Mesenchymal stem cell (in vitro differentiated cells and primary cell): ENCODE measurements around the gene IL17RC.
A peak's percentile ranks its signal among the peaks of the same experiment; 100 is the strongest.

ENCODE experiments used
- DNase-seq: peaks from one replicate; pipeline ENCODE4 v3.0.0-alpha.2; 2013
- H2AFZ ChIP-seq: one replicate; pipeline ENCODE4 v1.6.1; 2013; ENCODE audit warnings: low read depth, mild to moderate bottlenecking, control low read depth, inconsistent platforms, low read length, moderate library complexity
- H2AK5ac ChIP-seq: 2 replicates; pipeline ENCODE4 v1.6.1; 2013; ENCODE audit warnings: low read length, moderate library complexity, mild to moderate bottlenecking, inconsistent platforms; ENCODE audit not compliant: severe bottlenecking
- H2BK120ac ChIP-seq: one replicate; pipeline ENCODE4 v1.6.1; 2013; ENCODE audit warnings: low read depth, mild to moderate bottlenecking, inconsistent platforms, low read length, moderate library complexity
- H2BK12ac ChIP-seq, 2 experiments: one replicate each; pipeline ENCODE4 v1.6.1; 2013; ENCODE audit warnings: inconsistent platforms in 2 of 2, low read length in 2 of 2, mild to moderate bottlenecking in 2 of 2, moderate library complexity in 2 of 2, control low read depth in 1 of 2
- H2BK15ac ChIP-seq: one replicate; pipeline ENCODE4 v1.6.1; 2013; ENCODE audit warnings: mild to moderate bottlenecking, low read depth, inconsistent platforms; ENCODE audit not compliant: poor library complexity, severe bottlenecking
- H2BK5ac ChIP-seq: 2 replicates; pipeline ENCODE4 v1.6.1; 2013; ENCODE audit warnings: low read depth, mild to moderate bottlenecking, low read length, control low read depth, inconsistent platforms; ENCODE audit not compliant: poor library complexity, severe bottlenecking
- H3K14ac ChIP-seq, 2 experiments: one replicate each; pipeline ENCODE4 v1.6.1; 2013; ENCODE audit warnings: inconsistent platforms in 2 of 2, low read length in 2 of 2, control low read depth in 1 of 2, mild to moderate bottlenecking in 1 of 2, moderate library complexity in 1 of 2
- H3K18ac ChIP-seq, 2 experiments: one replicate each; pipeline ENCODE4 v1.6.1; 2013; ENCODE audit warnings: inconsistent platforms in 2 of 2, low read length in 2 of 2, control low read depth in 1 of 2, low read depth in 1 of 2, mild to moderate bottlenecking in 1 of 2
- H3K23ac ChIP-seq, 2 experiments: one replicate each; pipeline ENCODE4 v1.6.1; 2013; ENCODE audit warnings: inconsistent platforms in 2 of 2, low read length in 2 of 2, mild to moderate bottlenecking in 2 of 2, moderate library complexity in 2 of 2, control low read depth in 1 of 2
- H3K27ac ChIP-seq: 2 replicates; pipeline ENCODE4 v1.5.1; 2013; ENCODE audit warnings: mild to moderate bottlenecking, moderate library complexity, low read length, control low read depth, inconsistent platforms; ENCODE audit not compliant: poor library complexity, severe bottlenecking
- H3K27me3 ChIP-seq, 2 experiments: 2 replicates each; pipeline versions ENCODE4 v1.6.1 to v1.7.0; 2013; ENCODE audit warnings: low read length in 2 of 2, mild to moderate bottlenecking in 2 of 2, moderate library complexity in 2 of 2, control low read depth in 1 of 2, inconsistent platforms in 1 of 2; ENCODE audit not compliant: control insufficient read depth in 1 of 2, insufficient read depth in 1 of 2
- H3K36me3 ChIP-seq, 2 experiments: 2 replicates each; pipeline versions ENCODE4 v1.6.1 to v1.7.0; 2013; ENCODE audit warnings: low read length in 2 of 2, control low read depth in 1 of 2, inconsistent platforms in 1 of 2, low read depth in 1 of 2, mild to moderate bottlenecking in 1 of 2; ENCODE audit not compliant: insufficient read depth in 2 of 2, control insufficient read depth in 1 of 2
- H3K4ac ChIP-seq, 2 experiments: one replicate each; pipeline ENCODE4 v1.6.1; 2013; ENCODE audit warnings: inconsistent platforms in 2 of 2, low read length in 2 of 2, mild to moderate bottlenecking in 2 of 2, moderate library complexity in 2 of 2, control low read depth in 1 of 2, low read depth in 1 of 2
- H3K4me1 ChIP-seq: 2 replicates; pipeline ENCODE4 v1.6.1; 2013; ENCODE audit warnings: low read depth, low read length, control low read depth; ENCODE audit not compliant: control insufficient read depth, insufficient read depth
- H3K4me2 ChIP-seq: 2 replicates; pipeline ENCODE4 v1.6.1; 2013; ENCODE audit warnings: low read length, mild to moderate bottlenecking, inconsistent platforms; ENCODE audit not compliant: poor library complexity, severe bottlenecking
- H3K4me3 ChIP-seq, 2 experiments: 2 replicates each; pipeline versions ENCODE4 v1.5.1 to v1.7.0; 2013; ENCODE audit warnings: low read length in 2 of 2, mild to moderate bottlenecking in 2 of 2, control low read depth in 1 of 2, low read depth in 1 of 2; ENCODE audit not compliant: insufficient read depth in 1 of 2
- H3K79me1 ChIP-seq: replicated peaks from 2 replicates; pipeline ENCODE4 v1.6.1; 2013; ENCODE audit warnings: mild to moderate bottlenecking, control low read depth, low read length, inconsistent platforms; ENCODE audit not compliant: poor library complexity, severe bottlenecking
- H3K9ac ChIP-seq: 2 replicates; pipeline ENCODE4 v1.7.0; 2013; ENCODE audit warnings: mild to moderate bottlenecking, low read length, moderate library complexity
- H3K9me3 ChIP-seq: 2 replicates; pipeline ENCODE4 v1.7.0; 2013; ENCODE audit warnings: mild to moderate bottlenecking, low read length; ENCODE audit not compliant: control insufficient read depth
- H4K8ac ChIP-seq: one replicate; pipeline ENCODE4 v1.6.1; 2013; ENCODE audit warnings: inconsistent platforms, mild to moderate bottlenecking, low read length, moderate library complexity
- H4K91ac ChIP-seq: one replicate; pipeline ENCODE4 v1.6.1; 2013; ENCODE audit warnings: mild to moderate bottlenecking, low read length, inconsistent platforms
- WGBS: methylation state at CpG from one replicate; pipeline ENCODE4 v1.1.7; 2013; ENCODE audit warnings: mixed read lengths; 5-methylcytosine and 5-hydroxymethylcytosine counted together

Gene IL17RC

DNA sequence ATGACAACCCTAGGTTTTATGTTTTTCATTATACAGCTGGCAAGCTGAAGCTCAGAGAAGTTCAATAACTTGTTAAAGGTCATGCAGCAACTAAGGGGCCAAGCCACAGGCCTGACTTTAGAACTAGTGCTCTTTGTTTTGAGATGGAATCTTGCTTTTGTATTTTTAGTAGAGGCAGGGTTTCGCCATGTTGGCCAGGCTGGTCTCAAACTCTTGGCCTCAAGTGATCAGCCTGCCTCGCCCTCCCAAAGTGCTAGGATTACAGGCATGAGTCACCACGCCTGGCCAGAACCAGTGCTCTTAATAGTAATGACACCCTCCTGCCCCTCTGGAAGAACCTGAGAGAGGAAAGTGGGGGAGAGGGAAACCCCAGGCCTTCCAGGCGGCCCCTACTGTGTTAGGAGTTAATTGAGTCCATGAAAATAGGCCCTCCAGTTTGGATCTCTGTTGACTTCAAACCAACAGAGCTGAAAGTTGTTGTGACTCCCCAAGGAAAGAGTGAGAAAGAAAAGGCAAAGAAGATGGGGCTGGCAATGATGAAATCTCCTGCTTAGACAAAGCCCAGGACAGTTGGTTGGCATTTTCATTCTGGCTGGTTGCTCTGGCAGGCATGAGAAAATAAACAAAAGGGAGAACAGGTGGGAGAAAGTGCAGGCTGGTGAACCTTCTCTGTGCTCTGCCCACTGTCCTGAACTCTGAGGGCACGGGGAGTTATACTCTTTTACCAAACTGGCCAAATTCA lies 38.9 kb downstream of the IL17RC start:
- H3K36me3 ChIP-seq, result peaks cover 0 to 8% of the 10 kb centered on the region in 2 experiments
- WGBS, result 82% methylated on average over 3 of the region's 5 CpGs

DNA sequence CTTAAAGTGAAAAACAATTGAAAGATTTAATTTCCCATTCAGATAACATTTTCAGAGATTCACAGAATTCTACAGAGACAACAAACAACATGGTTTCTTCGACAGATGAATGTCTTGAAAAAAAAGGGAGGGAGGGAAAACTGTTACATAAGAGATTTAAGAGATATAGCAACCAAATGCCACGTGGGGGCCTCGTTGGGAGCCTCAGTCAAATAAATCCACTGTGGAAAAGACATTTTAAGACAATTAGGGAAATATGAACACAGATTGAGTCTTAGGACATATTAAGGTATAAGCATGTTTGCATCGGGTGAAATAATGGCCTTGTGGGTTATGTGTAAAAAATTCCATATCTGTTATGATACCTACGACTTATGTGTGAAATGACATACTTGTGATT lies 40.3 kb downstream of the IL17RC start:
- Histone ChIP-seq H3K23ac (no peak overlapping the region), H3K4me3 (no peak overlapping the region), H2BK120ac (no peak overlapping the region), H3K9ac (peak overlapping the region; percentile 8), H3K18ac (no peak overlapping the region), H3K79me1 (no peaks in the 10 kb centered on the region), H3K4ac (no peak overlapping the region), H2BK5ac (no peak overlapping the region), H2BK12ac (no peak overlapping the region), H4K8ac (no peak overlapping the region), H2AK5ac (no peak overlapping the region), H4K91ac (no peak overlapping the region), H2AFZ (no peak overlapping the region), H3K4me2 (no peak overlapping the region), H3K14ac (no peak overlapping the region), H2BK15ac (no peak overlapping the region), H3K9me3 (no peaks in the 10 kb centered on the region), H3K27me3 (no peaks in the 10 kb centered on the region), H3K36me3 (peaks cover 4 to 20% of the 10 kb centered on the region in 2 experiments), H3K4me1 (peaks cover 8% of the 10 kb centered on the region), H3K27ac (no peak overlapping the region)
- DNase-seq, result no peak
- 61% methylated on average over 4 of the region's 5 CpGs for WGBS

More for the DNA sequence above, 38.9 kb downstream of the IL17RC start:
- no peak overlapping the region for H4K91ac ChIP-seq
- H3K9me3 ChIP-seq, result no peaks in the 10 kb centered on the region
- H3K27me3 ChIP-seq, result no peaks in the 10 kb centered on the region
- H4K8ac ChIP-seq, result no peak overlapping the region
- no peak overlapping the region for H3K18ac ChIP-seq
- H2BK12ac ChIP-seq, result no peak overlapping the region
- no peak overlapping the region for H3K27ac ChIP-seq
- H3K9ac ChIP-seq, result peak overlapping the region; percentile 15
- no peak overlapping the region for H3K4ac ChIP-seq
- no peak for DNase-seq
- no peak overlapping the region for H3K4me3 ChIP-seq
- H3K14ac ChIP-seq, result no peak overlapping the region
- no peak overlapping the region for H2BK120ac ChIP-seq
- H3K4me2 ChIP-seq, result no peak overlapping the region
- no peak overlapping the region for H2AFZ ChIP-seq
- H2BK15ac ChIP-seq, result no peak overlapping the region
- H3K4me1 ChIP-seq, result peaks cover 16% of the 10 kb centered on the region
- H3K79me1 ChIP-seq, result peaks cover 6% of the 10 kb centered on the region
- no peak overlapping the region for H2BK5ac ChIP-seq
- H3K23ac ChIP-seq, result no peak overlapping the region
- H2AK5ac ChIP-seq, result no peak overlapping the region

DNA sequence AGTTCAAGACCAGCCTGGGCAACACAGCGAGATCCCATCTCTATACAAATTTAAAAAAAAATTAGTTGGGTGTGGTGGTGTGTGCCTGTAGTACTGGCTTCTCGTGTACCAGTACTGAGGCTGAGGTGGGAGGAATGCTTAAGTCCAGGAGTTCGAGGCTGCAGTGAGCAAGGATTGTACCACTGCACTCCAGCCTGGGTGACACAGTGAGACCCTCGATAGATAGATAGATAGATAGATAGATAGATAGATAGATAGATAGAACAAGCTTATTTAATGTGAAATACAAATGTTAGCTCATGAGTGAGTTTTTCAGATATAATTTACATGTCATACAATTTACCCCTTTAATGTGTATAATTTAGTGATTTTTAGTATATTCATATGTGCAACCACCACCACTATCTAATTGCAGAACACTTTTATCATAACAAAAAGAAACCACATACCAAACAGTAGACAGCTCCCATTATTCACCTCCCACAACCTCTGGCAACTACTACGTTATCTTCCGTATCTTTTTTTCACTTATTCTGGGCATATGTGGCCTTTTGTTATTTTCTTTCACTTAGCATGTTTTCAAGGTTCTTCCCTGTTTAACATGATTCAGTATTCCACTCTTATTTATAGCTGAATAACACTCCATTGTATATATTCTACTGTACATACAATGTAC lies 48.4 kb downstream of the IL17RC start:
- no peak overlapping the region for H2BK5ac ChIP-seq
- no peak overlapping the region for H3K23ac ChIP-seq
- peaks cover 21 to 84% of the 10 kb centered on the region in 2 experiments for H3K36me3 ChIP-seq
- H2AFZ ChIP-seq, result no peak overlapping the region
- H2BK120ac ChIP-seq, result no peak overlapping the region
- DNase-seq, result no peak
- H4K91ac ChIP-seq, result no peak overlapping the region
- no peaks in the 10 kb centered on the region for H3K4me1 ChIP-seq
- no peaks in the 10 kb centered on the region for H3K9me3 ChIP-seq
- no peak overlapping the region for H4K8ac ChIP-seq
- H3K4me2 ChIP-seq, result no peak overlapping the region
- peaks cover 2% of the 10 kb centered on the region for H3K79me1 ChIP-seq
- no peak overlapping the region for H3K18ac ChIP-seq
- H3K14ac ChIP-seq, result no peak overlapping the region
- no peak overlapping the region for H3K4ac ChIP-seq
- no peak overlapping the region for H3K27ac ChIP-seq
- 100% methylated on average over 4 of the region's 6 CpGs for WGBS
- no peak overlapping the region for H2BK12ac ChIP-seq
- no peaks in the 10 kb centered on the region for H3K27me3 ChIP-seq
- H2BK15ac ChIP-seq, result no peak overlapping the region
- H3K4me3 ChIP-seq, result no peak overlapping the region
- H3K9ac ChIP-seq, result no peak overlapping the region
- no peak overlapping the region for H2AK5ac ChIP-seq

DNA sequence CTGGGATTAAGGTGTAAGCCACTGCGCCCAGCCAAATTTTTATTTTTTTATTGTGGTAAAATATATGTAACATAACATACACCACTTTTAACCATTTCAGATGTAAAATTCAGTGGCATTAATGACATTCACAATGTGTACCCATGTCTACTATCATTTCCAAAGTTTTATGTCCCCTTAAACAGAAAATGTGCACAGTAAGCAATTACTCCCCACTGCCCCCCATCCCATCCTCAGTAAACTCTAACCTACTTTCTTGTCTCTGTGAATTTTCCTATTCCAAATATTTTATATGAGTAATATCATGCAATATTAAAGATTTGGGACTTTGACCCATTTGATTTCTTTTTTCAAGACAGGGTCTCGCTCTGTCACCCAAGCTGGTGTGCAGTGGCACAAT lies 49.9 kb downstream of the IL17RC start:
- Histone ChIP-seq H3K27me3 (no peaks in the 10 kb centered on the region), H3K14ac (no peak overlapping the region), H3K27ac (no peak overlapping the region), H3K4ac (no peak overlapping the region), H3K4me2 (no peak overlapping the region), H3K4me3 (no peak overlapping the region), H2BK120ac (no peak overlapping the region), H2AFZ (no peak overlapping the region), H3K9ac (no peak overlapping the region), H3K36me3 (peaks cover 18 to 83% of the 10 kb centered on the region in 2 experiments), H2BK5ac (no peak overlapping the region), H2AK5ac (no peak overlapping the region), H4K91ac (no peak overlapping the region), H3K23ac (no peak overlapping the region), H3K4me1 (no peaks in the 10 kb centered on the region), H3K79me1 (peaks cover 6% of the 10 kb centered on the region), H4K8ac (no peak overlapping the region), H3K18ac (no peak overlapping the region), H2BK15ac (no peak overlapping the region), H3K9me3 (no peaks in the 10 kb centered on the region), H2BK12ac (no peak overlapping the region)
- 96% methylated on average over 1 of the region's 2 CpGs for WGBS
- no peak for DNase-seq
